ENCODE measurements around the gene STAM2. TPM values are rescaled to one million over a fixed set of nuclear protein-coding genes. Genes with fewer than 3 reads are reported as not detected.

Gene STAM2
- total and polyA plus RNA-seq, 2 of the 13 experiments (the other 11 are each of a cell fraction or from before 2014, with no cell fraction given) = 14.7 to 24.1 TPM

DNA sequence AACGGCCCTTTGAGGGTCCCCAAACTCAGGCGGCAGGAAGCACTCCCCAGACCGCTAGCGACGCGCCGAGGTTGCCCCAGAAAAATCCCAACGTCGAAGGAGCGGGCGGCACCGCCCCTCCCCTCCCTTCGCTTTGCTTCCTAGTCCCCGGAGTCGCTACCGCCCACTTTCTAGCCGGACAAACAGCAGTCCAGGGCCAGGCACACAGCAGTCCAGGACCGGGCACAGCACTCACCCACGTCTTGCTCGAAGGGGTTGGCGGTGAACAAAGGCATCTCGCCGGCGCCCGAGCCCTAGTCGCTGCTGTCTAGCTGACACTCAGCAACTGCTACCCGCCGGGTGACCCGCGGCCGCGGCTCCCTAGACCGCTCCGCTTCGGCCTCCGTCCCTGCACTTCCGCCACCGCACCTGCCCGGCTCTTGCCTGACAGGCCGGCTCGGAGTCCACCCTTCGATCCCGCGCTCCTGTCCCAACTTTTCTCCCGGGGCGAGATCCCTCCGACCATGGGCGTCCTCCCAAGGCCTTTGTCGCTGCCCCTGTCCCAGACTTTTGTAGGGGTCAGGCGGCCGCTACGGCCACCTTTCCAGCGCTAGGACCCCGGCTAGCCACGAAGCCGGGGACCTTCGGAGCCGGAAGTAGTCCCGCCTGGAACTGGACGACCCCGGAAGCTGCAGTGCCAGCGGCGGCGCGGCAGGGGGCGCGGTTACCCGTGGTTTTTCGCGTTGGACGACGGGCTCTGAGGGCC is at the start of gene STAM2 (continued):
- TF ChIP-seq, protein P1, sequence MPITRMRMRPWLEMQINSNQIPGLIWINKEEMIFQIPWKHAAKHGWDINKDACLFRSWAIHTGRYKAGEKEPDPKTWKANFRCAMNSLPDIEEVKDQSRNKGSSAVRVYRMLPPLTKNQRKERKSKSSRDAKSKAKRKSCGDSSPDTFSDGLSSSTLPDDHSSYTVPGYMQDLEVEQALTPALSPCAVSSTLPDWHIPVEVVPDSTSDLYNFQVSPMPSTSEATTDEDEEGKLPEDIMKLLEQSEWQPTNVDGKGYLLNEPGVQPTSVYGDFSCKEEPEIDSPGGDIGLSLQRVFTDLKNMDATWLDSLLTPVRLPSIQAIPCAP (CRISPR knock-in tag; IDR thresholded peaks at IDR 0.05; ENCODE audit: low read depth) = no peak
- TF ChIP-seq THAP7 (CRISPR knock-in tag; IDR thresholded peaks at IDR 0.05) (peak; percentile 96), ZNF552 (CRISPR knock-in tag; IDR thresholded peaks at IDR 0.05; ENCODE audit: borderline replicate concordance) (peak; percentile 50; the same call in 1 of the 2 replicates), REXO4 (CRISPR knock-in tag; IDR thresholded peaks at IDR 0.05; ENCODE audit: borderline replicate concordance) (no peak), ZNF761 (CRISPR knock-in tag; conservative IDR thresholded peaks at IDR 0.05) (peak; percentile 69), ZFP90 (CRISPR knock-in tag; IDR thresholded peaks at IDR 0.05; ENCODE audit: borderline replicate concordance) (peak; percentile 99), SP2 (CRISPR knock-in tag; IDR thresholded peaks at IDR 0.05) (peak; percentile 19; the same call in 1 of the 2 replicates), ZSCAN12 (CRISPR knock-in tag; IDR thresholded peaks at IDR 0.05) (peak; percentile 94), KLF11 (CRISPR knock-in tag; IDR thresholded peaks at IDR 0.05) (peak; percentile 72; the same call in 1 of the 2 replicates), SP5 (CRISPR knock-in tag; IDR thresholded peaks at IDR 0.05; ENCODE audit: borderline replicate concordance, low read depth) (no peak; the same call in 1 of the 2 replicates), ZNF549 (CRISPR knock-in tag; IDR thresholded peaks at IDR 0.05) (0 out of 2 replicates have a peak, but pooled peaks have one; percentile 16), HBP1 (CRISPR knock-in tag; IDR thresholded peaks at IDR 0.05; ENCODE audit: low read depth) (peak; percentile 89), CC2D1A (CRISPR knock-in tag; IDR thresholded peaks at IDR 0.05) (no peak; the same call in 1 of the 2 replicates), ZNF839 (CRISPR knock-in tag; IDR thresholded peaks at IDR 0.05; ENCODE audit: borderline replicate concordance) (peak; percentile 96; the same call in 1 of the 2 replicates), HNRNPLL (IDR thresholded peaks at IDR 0.05; ENCODE audit: low read depth, low read length, poor library complexity, severe bottlenecking) (peak; percentile 85), MYNN (CRISPR knock-in tag; IDR thresholded peaks at IDR 0.05; ENCODE audit: low read depth) (peak; percentile 98), PHF20 (CRISPR knock-in tag; IDR thresholded peaks at IDR 0.05) (peak; percentile 98), HNF4G (IDR thresholded peaks at IDR 0.05; ENCODE audit: borderline replicate concordance, low read depth, low read length) (no peak), HNF4G (CRISPR knock-in tag; IDR thresholded peaks at IDR 0.05; ENCODE audit: borderline replicate concordance, low read depth) (peak; percentile 81), TARDBP (CRISPR knock-in tag; IDR thresholded peaks at IDR 0.05) (peak; percentile 58), DMAP1 (CRISPR knock-in tag; IDR thresholded peaks at IDR 0.05) (peak; percentile 98), ZNF512 (CRISPR knock-in tag; IDR thresholded peaks at IDR 0.05) (0 out of 2 replicates have a peak, but pooled peaks have one; percentile 72)
- TF ChIP-seq, protein P2, sequence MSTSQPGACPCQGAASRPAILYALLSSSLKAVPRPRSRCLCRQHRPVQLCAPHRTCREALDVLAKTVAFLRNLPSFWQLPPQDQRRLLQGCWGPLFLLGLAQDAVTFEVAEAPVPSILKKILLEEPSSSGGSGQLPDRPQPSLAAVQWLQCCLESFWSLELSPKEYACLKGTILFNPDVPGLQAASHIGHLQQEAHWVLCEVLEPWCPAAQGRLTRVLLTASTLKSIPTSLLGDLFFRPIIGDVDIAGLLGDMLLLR (CRISPR knock-in tag; IDR thresholded peaks at IDR 0.05) = peak; percentile 74; the same call in 1 of the 2 replicates
- TF ChIP-seq, protein P3, sequence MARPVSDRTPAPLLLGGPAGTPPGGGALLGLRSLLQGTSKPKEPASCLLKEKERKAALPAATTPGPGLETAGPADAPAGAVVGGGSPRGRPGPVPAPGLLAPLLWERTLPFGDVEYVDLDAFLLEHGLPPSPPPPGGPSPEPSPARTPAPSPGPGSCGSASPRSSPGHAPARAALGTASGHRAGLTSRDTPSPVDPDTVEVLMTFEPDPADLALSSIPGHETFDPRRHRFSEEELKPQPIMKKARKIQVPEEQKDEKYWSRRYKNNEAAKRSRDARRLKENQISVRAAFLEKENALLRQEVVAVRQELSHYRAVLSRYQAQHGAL (CRISPR knock-in tag; IDR thresholded peaks at IDR 0.05; ENCODE audit: not compliant biosample characterization) = peak; percentile 94
